ENCODE data around the gene TRERF1. TPM values are rescaled to one million over a fixed set of nuclear protein-coding genes. Genes with fewer than 3 reads are reported as not detected.

The TRERF1 gene
- total RNA-seq, 1 experiment from 2014 or later = 13.9 TPM

DNA sequence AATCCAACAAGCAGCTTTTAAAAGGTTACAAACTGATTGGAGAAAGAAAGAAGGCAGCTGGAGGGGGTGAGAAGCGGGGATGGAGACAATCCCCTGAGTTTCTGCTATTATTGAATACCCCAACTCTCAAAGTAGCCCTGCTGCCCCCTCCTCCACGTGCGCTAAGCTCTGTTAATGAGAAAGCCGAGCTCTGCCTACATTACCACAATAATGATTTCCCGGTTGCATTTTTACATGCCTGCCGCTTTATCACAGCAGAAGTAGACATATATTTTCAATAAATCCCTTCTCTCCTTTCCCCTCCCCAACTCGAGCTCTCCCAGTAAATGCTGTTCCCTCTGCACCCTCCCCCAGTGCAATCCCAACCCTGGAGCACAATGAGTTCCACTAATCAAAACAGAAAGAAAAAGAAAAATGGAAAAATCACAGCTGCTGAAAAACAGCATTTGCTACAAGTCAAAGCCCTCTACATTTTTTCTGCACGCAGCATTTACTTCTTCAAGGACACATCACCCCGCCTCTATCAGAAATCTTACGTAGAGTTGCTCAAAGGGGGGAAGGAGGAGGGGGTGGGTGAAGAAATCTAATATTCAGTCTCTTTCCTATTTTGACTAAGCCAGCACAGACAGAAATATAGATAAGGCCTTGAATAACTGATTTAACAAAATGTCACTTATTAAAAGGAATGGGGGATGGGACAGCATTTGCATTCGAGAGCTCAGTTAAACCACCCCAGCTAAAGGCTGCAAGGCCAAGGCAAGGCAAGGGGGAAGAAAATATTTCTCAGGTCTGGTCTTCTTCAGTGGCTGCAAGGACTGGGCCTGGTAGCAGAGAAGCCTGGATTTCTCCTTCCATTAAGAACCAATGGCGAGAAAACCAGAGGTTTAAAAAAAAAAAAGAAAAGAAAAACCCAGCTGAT, 10.7 kb downstream of the TRERF1 start:
- Histone ChIP-seq H3K27me3 (ENCODE audit: low read length) (no peaks in the 10 kb centered on the region), H3F3A (ENCODE audit: low read length, unreplicated experiment) (no peaks in the 10 kb centered on the region), H3K27ac (ENCODE audit: low read length) (no peak overlapping the region), H4K20me1 (ENCODE audit: low read length) (peaks cover 14% of the 10 kb centered on the region; the same call in 1 of the 2 replicates), H3K79me2 (ENCODE audit: low read length) (peaks cover 92% of the 10 kb centered on the region), H3K9me2 (replicated peaks; ENCODE audit: low read length) (no peaks in the 10 kb centered on the region), H3K36me3 (ENCODE audit: low read depth, low read length) (no peaks in the 10 kb centered on the region), H3K9me3 (ENCODE audit: low read length) (no peaks in the 10 kb centered on the region), H3K4me2 (ENCODE audit: low read length) (no peak overlapping the region), H3K4me3 (ENCODE audit: low read length) (no peak overlapping the region), H3K9ac (ENCODE audit: low read length) (no peak overlapping the region), H3K4me1 (ENCODE audit: insufficient read depth, low read length) (no peaks in the 10 kb centered on the region), H2AFZ (ENCODE audit: low read length) (no peak overlapping the region)
- no peak for ATAC-seq
- TF ChIP-seq EZH2 (IDR thresholded peaks at IDR 0.05; ENCODE audit: low read length, unreplicated experiment) (no peak), EZH2phosphoT487 (IDR thresholded peaks at IDR 0.05; ENCODE audit: borderline replicate concordance, low read length) (no peak)
- TF ChIP-seq, protein P1, sequence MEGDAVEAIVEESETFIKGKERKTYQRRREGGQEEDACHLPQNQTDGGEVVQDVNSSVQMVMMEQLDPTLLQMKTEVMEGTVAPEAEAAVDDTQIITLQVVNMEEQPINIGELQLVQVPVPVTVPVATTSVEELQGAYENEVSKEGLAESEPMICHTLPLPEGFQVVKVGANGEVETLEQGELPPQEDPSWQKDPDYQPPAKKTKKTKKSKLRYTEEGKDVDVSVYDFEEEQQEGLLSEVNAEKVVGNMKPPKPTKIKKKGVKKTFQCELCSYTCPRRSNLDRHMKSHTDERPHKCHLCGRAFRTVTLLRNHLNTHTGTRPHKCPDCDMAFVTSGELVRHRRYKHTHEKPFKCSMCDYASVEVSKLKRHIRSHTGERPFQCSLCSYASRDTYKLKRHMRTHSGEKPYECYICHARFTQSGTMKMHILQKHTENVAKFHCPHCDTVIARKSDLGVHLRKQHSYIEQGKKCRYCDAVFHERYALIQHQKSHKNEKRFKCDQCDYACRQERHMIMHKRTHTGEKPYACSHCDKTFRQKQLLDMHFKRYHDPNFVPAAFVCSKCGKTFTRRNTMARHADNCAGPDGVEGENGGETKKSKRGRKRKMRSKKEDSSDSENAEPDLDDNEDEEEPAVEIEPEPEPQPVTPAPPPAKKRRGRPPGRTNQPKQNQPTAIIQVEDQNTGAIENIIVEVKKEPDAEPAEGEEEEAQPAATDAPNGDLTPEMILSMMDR (conservative IDR thresholded peaks at IDR 0.05; ENCODE audit: low read depth, low read length) = no peak
- ChIA-PET CTCF (no interaction called here), POLR2A (ENCODE audit: unreplicated experiment) (interaction anchor here (0.6 kb wide), 1 partner anchor 84 kb away, joined by 21 read pairs; no protein-coding TSS in a partner anchor)
- DNase-seq = no peak
- no TSS peak for BruUV-seq (replicated peaks)
- intact Hi-C loops (cut with micrococcal nuclease) = no loop called here

DNA sequence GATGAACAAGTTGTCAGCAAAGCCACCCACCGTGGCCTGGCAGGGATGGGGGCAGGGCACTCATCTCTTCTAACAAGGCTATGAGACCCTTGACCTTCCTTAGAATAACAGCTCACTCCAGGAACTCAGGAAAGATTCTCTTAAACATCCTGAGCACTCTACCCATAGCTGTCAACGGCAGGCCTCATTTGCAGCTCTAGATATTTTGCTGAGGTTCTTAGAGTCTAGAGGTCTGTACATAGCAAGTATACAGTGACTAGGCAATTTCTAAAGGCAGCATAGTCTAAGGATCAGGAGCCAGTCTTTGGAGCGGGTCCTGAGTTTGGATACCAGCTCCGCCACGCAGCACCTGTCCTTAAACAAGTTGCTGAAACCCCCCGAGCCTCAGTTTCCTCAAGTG, 11.7 kb downstream of the TRERF1 start:
- H3K9me3 ChIP-seq (ENCODE audit: low read length) = no peaks in the 10 kb centered on the region
- TF ChIP-seq EZH2phosphoT487 (IDR thresholded peaks at IDR 0.05; ENCODE audit: borderline replicate concordance, low read length) (no peak), EZH2 (IDR thresholded peaks at IDR 0.05; ENCODE audit: low read length, unreplicated experiment) (no peak)
- TF ChIP-seq, protein P1 (conservative IDR thresholded peaks at IDR 0.05; ENCODE audit: low read depth, low read length) = no peak
- H2AFZ ChIP-seq (ENCODE audit: low read length) = no peak overlapping the region
- ATAC-seq (no peak), DNase-seq (no peak)
- H3K9ac ChIP-seq (ENCODE audit: low read length) = no peak overlapping the region
- H3F3A ChIP-seq (ENCODE audit: low read length, unreplicated experiment) = no peaks in the 10 kb centered on the region
- no peak overlapping the region for H3K27ac ChIP-seq (ENCODE audit: low read length)
- no peaks in the 10 kb centered on the region for H3K4me1 ChIP-seq (ENCODE audit: insufficient read depth, low read length)
- H3K4me2 ChIP-seq (ENCODE audit: low read length) = no peak overlapping the region
- intact Hi-C loops (cut with micrococcal nuclease) = no loop called here
- BruUV-seq (replicated peaks) = no TSS peak
- H3K79me2 ChIP-seq (ENCODE audit: low read length) = peaks cover 90% of the 10 kb centered on the region
- H3K36me3 ChIP-seq (ENCODE audit: low read depth, low read length) = peaks cover 4% of the 10 kb centered on the region
- H3K27me3 ChIP-seq (ENCODE audit: low read length) = no peaks in the 10 kb centered on the region
- ChIA-PET CTCF (no interaction called here), POLR2A (ENCODE audit: unreplicated experiment) (no interaction called here)
- H3K4me3 ChIP-seq (ENCODE audit: low read length) = no peak overlapping the region
- no peaks in the 10 kb centered on the region for H3K9me2 ChIP-seq (replicated peaks; ENCODE audit: low read length)
- H4K20me1 ChIP-seq (ENCODE audit: low read length) = peaks cover 14% of the 10 kb centered on the region; the same call in 1 of the 2 replicates

DNA sequence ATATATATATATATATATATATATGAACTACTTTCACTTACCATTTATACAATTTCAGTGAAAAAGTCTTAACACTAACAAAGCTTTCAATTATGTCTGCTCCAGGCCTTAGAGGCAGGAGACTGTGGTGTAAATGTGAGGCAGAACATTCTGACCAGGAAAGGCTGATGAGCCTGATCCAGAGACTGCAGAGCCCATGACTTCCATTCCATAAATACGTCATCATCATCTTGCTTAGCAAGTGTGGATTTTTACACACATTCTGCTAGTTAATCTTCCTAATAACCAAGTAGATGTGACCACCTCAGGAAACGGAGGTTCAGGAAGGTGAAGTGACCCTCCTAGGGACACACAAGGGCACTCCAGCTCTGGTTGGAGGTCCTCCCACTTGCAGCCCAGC, 14.9 kb downstream of the TRERF1 start:
- Histone ChIP-seq H3K9ac (ENCODE audit: low read length) (no peak overlapping the region), H3K4me3 (ENCODE audit: low read length) (no peak overlapping the region), H3K79me2 (ENCODE audit: low read length) (peaks cover 85% of the 10 kb centered on the region), H3K4me1 (ENCODE audit: insufficient read depth, low read length) (no peaks in the 10 kb centered on the region), H3K27ac (ENCODE audit: low read length) (no peak overlapping the region), H3K27me3 (ENCODE audit: low read length) (no peaks in the 10 kb centered on the region), H3K36me3 (ENCODE audit: low read depth, low read length) (peaks cover 25% of the 10 kb centered on the region), H3K4me2 (ENCODE audit: low read length) (no peak overlapping the region), H3F3A (ENCODE audit: low read length, unreplicated experiment) (no peaks in the 10 kb centered on the region), H4K20me1 (ENCODE audit: low read length) (peaks cover 6% of the 10 kb centered on the region; the same call in 1 of the 2 replicates), H2AFZ (ENCODE audit: low read length) (no peak overlapping the region), H3K9me3 (ENCODE audit: low read length) (no peaks in the 10 kb centered on the region), H3K9me2 (replicated peaks; ENCODE audit: low read length) (no peaks in the 10 kb centered on the region)
- DNase-seq (no peak), ATAC-seq (no peak)
- CTCF ChIA-PET = interaction anchor here (0.7 kb wide), 1 partner anchor 388 kb away, joined by 5 read pairs; no protein-coding TSS in a partner anchor
- TF ChIP-seq EZH2 (IDR thresholded peaks at IDR 0.05; ENCODE audit: low read length, unreplicated experiment) (no peak), EZH2phosphoT487 (IDR thresholded peaks at IDR 0.05; ENCODE audit: borderline replicate concordance, low read length) (no peak)
- TF ChIP-seq, protein P1 (conservative IDR thresholded peaks at IDR 0.05; ENCODE audit: low read depth, low read length) = no peak
- intact Hi-C loops (cut with micrococcal nuclease) = loop anchor here (5.0 kb wide), 1 partner anchor 80 kb away; no protein-coding TSS in a partner anchor
- POLR2A ChIA-PET (ENCODE audit: unreplicated experiment) = no interaction called here
- no TSS peak for BruUV-seq (replicated peaks)
